SK-N-SH (cell line): ENCODE measurements around the gene HOMER2. TPM values are rescaled to one million over a fixed set of nuclear protein-coding genes. Genes with fewer than 3 reads are reported as not detected.
A peak's percentile ranks its signal among the peaks of the same experiment; 100 is the strongest.

ENCODE experiments used
- CHD2 ChIP-seq: fragments of 150-350 bp; IDR thresholded peaks from 2 replicates; pipeline ENCODE4 v1.6.1; 2018; ENCODE audit warnings: low read length; ENCODE audit not compliant: partially characterized antibody
- ELF1 ChIP-seq: IDR thresholded peaks from 2 replicates; pipeline ENCODE4 v1.4.0; 2012
- FOXM1 ChIP-seq: IDR thresholded peaks from 2 replicates; pipeline ENCODE4 v1.4.0; 2012; ENCODE audit warnings: low read depth, mild to moderate bottlenecking
- GABPA ChIP-seq: IDR thresholded peaks from 2 replicates; pipeline ENCODE4 v1.4.0; 2012; ENCODE audit warnings: low read depth, mild to moderate bottlenecking
- JUND ChIP-seq: IDR thresholded peaks from 2 replicates; pipeline ENCODE4 v1.4.0; 2012
- MEF2A ChIP-seq: IDR thresholded peaks from 2 replicates; pipeline ENCODE4 v1.4.0; 2012; ENCODE audit warnings: low read depth, borderline replicate concordance
- NFIC ChIP-seq: IDR thresholded peaks from 2 replicates; pipeline ENCODE4 v1.4.0; 2012; ENCODE audit warnings: borderline replicate concordance
- NRF1 ChIP-seq: IDR thresholded peaks from 2 replicates; pipeline ENCODE4 v1.6.1; 2012; ENCODE audit warnings: low read depth, mild to moderate bottlenecking, low read length
- POLR2AphosphoS5 ChIP-seq: IDR thresholded peaks from 2 replicates; pipeline ENCODE4 v1.6.1; 2012; ENCODE audit warnings: low read depth, low read length
- RAD21 ChIP-seq: IDR thresholded peaks from 2 replicates; pipeline ENCODE4 v1.6.1; 2012; ENCODE audit warnings: mild to moderate bottlenecking, low read length
- RFX5 ChIP-seq: IDR thresholded peaks from 2 replicates; pipeline ENCODE4 v1.6.1; 2012; ENCODE audit warnings: mild to moderate bottlenecking, improper control_type of control experiment, low read length
- RXRA ChIP-seq: IDR thresholded peaks from 2 replicates; pipeline ENCODE4 v1.4.0; 2012; ENCODE audit warnings: low read depth, mild to moderate bottlenecking, borderline replicate concordance
- SIN3A ChIP-seq: IDR thresholded peaks from 2 replicates; pipeline ENCODE4 v1.6.1; 2012; ENCODE audit warnings: low read depth, mild to moderate bottlenecking, low read length, moderate library complexity, borderline replicate concordance
- SMC3 ChIP-seq: IDR thresholded peaks from 2 replicates; pipeline ENCODE4 v1.6.1; 2012; ENCODE audit warnings: low read depth, low read length, improper control_type of control experiment
- TAF1 ChIP-seq: IDR thresholded peaks from 2 replicates; pipeline ENCODE4 v1.6.1; 2012; ENCODE audit warnings: low read depth, mild to moderate bottlenecking, low read length, moderate library complexity, borderline replicate concordance
- TCF12 ChIP-seq: IDR thresholded peaks from 2 replicates; pipeline ENCODE4 v1.4.0; 2012
- TEAD4 ChIP-seq: IDR thresholded peaks from 2 replicates; pipeline ENCODE4 v1.4.0; 2012; ENCODE audit warnings: mild to moderate bottlenecking, borderline replicate concordance; ENCODE audit not compliant: insufficient read depth
- YY1 ChIP-seq: IDR thresholded peaks from 2 replicates; pipeline ENCODE4 v1.4.0; 2012; ENCODE audit warnings: low read depth, mild to moderate bottlenecking
- polyA plus RNA-seq, 3 experiments: library from polyadenylated mRNA; depleted of rRNA; stranded (reverse); fragments of >200 nt; gene quantifications; 2 replicates each; pipeline ENCODE4 v1.2.3, GENCODE V29; 2012
- TF ChIP-seq, protein P1 (sequence below): fragments of 150-350 bp; IDR thresholded peaks from 2 replicates; pipeline ENCODE4 v1.6.1; 2016; ENCODE audit warnings: mild to moderate bottlenecking, low read depth, low read length
- TF ChIP-seq, protein P2 (sequence below): fragments of 150-350 bp; IDR thresholded peaks from 2 replicates; pipeline ENCODE4 v1.6.1; 2017; ENCODE audit warnings: antibody characterized with exemption, low read length, low read depth, borderline replicate concordance
- TF ChIP-seq, protein P3 (sequence below): IDR thresholded peaks from 2 replicates; pipeline ENCODE4; 2012
- TF ChIP-seq, protein P4 (sequence below): IDR thresholded peaks from 2 replicates; pipeline ENCODE4 v1.4.0; 2012; ENCODE audit warnings: low read depth

HOMER2 gene
- polyA plus RNA-seq, 1 of the 3 experiments (the other 2 are of a cell fraction): 7.3 TPM

DNA sequence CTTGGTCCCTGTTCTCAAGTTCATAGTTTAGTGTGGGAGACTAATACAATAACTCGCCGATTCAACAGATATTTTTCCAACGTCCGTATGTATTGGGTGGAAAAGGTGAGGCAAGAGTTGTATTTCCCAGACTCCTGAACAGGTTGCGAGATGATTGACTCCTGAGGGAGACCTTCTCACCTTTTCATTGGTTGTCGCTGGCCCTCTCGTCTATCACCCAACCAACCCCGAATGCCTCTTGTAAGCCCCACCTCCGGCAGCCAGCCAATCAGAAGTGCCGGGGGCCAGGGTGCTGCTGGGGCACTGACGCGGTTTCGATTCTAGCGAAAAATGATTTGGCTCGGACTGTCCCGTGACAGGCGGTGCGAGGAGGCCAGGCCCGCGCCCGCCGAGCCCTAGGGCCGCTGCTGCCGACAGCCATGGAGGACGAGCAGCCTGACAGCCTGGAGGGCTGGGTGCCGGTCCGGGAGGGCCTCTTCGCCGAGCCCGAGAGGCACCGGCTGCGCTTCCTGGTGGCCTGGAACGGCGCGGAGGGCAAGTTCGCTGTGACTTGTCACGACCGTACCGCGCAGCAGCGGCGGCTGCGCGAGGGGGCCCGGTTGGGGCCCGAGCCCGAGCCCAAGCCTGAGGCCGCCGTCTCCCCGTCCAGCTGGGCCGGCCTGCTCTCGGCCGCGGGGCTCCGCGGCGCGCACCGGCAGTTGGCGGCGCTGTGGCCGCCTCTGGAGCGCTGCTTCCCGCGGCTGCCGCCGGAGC, 143.0 kb downstream of the HOMER2 start, which contains the start of gene WHAMM (continued):
- TF ChIP-seq, protein P1, sequence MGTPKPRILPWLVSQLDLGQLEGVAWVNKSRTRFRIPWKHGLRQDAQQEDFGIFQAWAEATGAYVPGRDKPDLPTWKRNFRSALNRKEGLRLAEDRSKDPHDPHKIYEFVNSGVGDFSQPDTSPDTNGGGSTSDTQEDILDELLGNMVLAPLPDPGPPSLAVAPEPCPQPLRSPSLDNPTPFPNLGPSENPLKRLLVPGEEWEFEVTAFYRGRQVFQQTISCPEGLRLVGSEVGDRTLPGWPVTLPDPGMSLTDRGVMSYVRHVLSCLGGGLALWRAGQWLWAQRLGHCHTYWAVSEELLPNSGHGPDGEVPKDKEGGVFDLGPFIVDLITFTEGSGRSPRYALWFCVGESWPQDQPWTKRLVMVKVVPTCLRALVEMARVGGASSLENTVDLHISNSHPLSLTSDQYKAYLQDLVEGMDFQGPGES: peak; percentile 80
- TF ChIP-seq POLR2AphosphoS5 (peak; percentile 69; the same call in 1 of the 2 replicates), RAD21 (no peak), RXRA (no peak), MEF2A (no peak), TEAD4 (no peak), ELF1 (0 out of 2 replicates have a peak, but pooled peaks have one; percentile 14), SMC3 (no peak), FOXM1 (no peak), NFIC (no peak), CHD2 (peak; percentile 67), TCF12 (no peak), NRF1 (no peak), GABPA (no peak), SIN3A (peak; percentile 76; the same call in 1 of the 2 replicates), RFX5 (peak; percentile 90), TAF1 (peak; percentile 66), YY1 (0 out of 2 replicates have a peak, but pooled peaks have one; percentile 40), JUND (no peak)
- TF ChIP-seq, protein P2, sequence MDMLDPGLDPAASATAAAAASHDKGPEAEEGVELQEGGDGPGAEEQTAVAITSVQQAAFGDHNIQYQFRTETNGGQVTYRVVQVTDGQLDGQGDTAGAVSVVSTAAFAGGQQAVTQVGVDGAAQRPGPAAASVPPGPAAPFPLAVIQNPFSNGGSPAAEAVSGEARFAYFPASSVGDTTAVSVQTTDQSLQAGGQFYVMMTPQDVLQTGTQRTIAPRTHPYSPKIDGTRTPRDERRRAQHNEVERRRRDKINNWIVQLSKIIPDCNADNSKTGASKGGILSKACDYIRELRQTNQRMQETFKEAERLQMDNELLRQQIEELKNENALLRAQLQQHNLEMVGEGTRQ: no peak
- TF ChIP-seq, protein P3, sequence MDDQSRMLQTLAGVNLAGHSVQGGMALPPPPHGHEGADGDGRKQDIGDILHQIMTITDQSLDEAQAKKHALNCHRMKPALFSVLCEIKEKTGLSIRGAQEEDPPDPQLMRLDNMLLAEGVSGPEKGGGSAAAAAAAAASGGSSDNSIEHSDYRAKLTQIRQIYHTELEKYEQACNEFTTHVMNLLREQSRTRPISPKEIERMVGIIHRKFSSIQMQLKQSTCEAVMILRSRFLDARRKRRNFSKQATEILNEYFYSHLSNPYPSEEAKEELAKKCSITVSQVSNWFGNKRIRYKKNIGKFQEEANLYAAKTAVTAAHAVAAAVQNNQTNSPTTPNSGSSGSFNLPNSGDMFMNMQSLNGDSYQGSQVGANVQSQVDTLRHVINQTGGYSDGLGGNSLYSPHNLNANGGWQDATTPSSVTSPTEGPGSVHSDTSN: peak; percentile 97
- TF ChIP-seq, protein P4, sequence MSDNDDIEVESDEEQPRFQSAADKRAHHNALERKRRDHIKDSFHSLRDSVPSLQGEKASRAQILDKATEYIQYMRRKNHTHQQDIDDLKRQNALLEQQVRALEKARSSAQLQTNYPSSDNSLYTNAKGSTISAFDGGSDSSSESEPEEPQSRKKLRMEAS: peak; percentile 48; the same call in 1 of the 2 replicates
